AG04449 (cell line): ENCODE measurements around the gene LEF1.
"Not testable (repeated sequence)": the region's sequence is repeated elsewhere in the genome, so short reads cannot be mapped to it uniquely, and the experiment has no call there.

Experiments
- CTCF ChIA-PET: fragments of 350-600 bp; formaldehyde crosslinking; extraction: SDS; loops from one replicate; lab custom pipeline; 2021; ENCODE audit warnings: antibody characterized with exemption; lab: Yijun Ruan, JAX
- POLR2A ChIA-PET: fragments of 400-600, 350-600 bp; formaldehyde crosslinking; extraction: SDS; loops from one replicate; lab custom pipeline; 2020; ENCODE audit warnings: antibody characterized with exemption, inconsistent platforms; lab: Yijun Ruan, JAX
- DNase-seq: peaks from one replicate; pipeline ENCODE4 v3.0.0-alpha.2; 2010; ENCODE audit warnings: low read depth, low spot score
- H3K4me3 ChIP-seq: 2 replicates; pipeline ENCODE4 v1.5.1; 2011; ENCODE audit warnings: low read depth, mild to moderate bottlenecking, control low read depth, low read length
- CTCF ChIP-seq: IDR thresholded peaks from one replicate; pipeline ENCODE4 v1.5.1; 2011; ENCODE audit warnings: mild to moderate bottlenecking, moderate library complexity, low read length, control low read depth, inconsistent platforms; ENCODE audit not compliant: insufficient read depth; ENCODE audit errors: missing control alignments

The LEF1 gene

GRCh38 chr4:108054025-108054638, 114.6 kb downstream of the LEF1 start:
- DNase-seq: no peak
- POLR2A ChIA-PET: no interaction called here
- CTCF ChIA-PET: interaction anchor here (1.1 to 2.3 kb wide), 4 partner anchors 29 to 519 kb away, joined by 3 to 11 read pairs (median 5); no protein-coding TSS in a partner anchor
- H3K4me3 ChIP-seq: no peak overlapping the region
- no peak for TF ChIP-seq CTCF

GRCh38 chr4:108053251-108053711, 115.5 kb downstream of the LEF1 start:
- DNase-seq: no peak
- CTCF ChIA-PET: interaction anchor here (1.2 kb wide), 1 partner anchor 518 kb away, joined by 4 read pairs; no protein-coding TSS in a partner anchor

GRCh38 chr4:108052558-108053120, 116.1 kb downstream of the LEF1 start:
- ChIA-PET CTCF (interaction anchor here (1.1 to 1.2 kb wide), 2 partner anchors 34 to 519 kb away, joined by 3 to 4 read pairs; no protein-coding TSS in a partner anchor), POLR2A (no interaction called here)
- no peak overlapping the region for H3K4me3 ChIP-seq
- DNase-seq: no peak
- no peak for TF ChIP-seq CTCF

More at GRCh38 chr4:108053251-108053711, 115.5 kb downstream of the LEF1 start:
- no peak for TF ChIP-seq CTCF
- POLR2A ChIA-PET: no interaction called here
- H3K4me3 ChIP-seq: no peak overlapping the region

- DNase-seq: no peak
- POLR2A ChIA-PET: no interaction called here
- H3K4me3 ChIP-seq: no peak overlapping the region
- CTCF ChIA-PET: no interaction called here
- TF ChIP-seq CTCF: no peak
Observed at GRCh38 chr4:108051343-108051742, 117.4 kb downstream of the LEF1 start.

GRCh38 chr4:108050166-108051111, 118.3 kb downstream of the LEF1 start:
- CTCF ChIA-PET: interaction anchor here (0.5 to 1.2 kb wide), 2 partner anchors 10 to 522 kb away, joined by 4 read pairs; no protein-coding TSS in a partner anchor
- POLR2A ChIA-PET, H3K4me3 ChIP-seq, DNase-seq: not testable (repeated sequence)

GRCh38 chr4:108049406-108049805, 119.3 kb downstream of the LEF1 start:
- H3K4me3 ChIP-seq: no peak overlapping the region
- ChIA-PET CTCF (interaction anchor here (1.2 kb wide), 1 partner anchor 11 kb away, joined by 4 read pairs; no protein-coding TSS in a partner anchor), POLR2A (no interaction called here)
- no peak for DNase-seq
- no peak for TF ChIP-seq CTCF
